HG02943 (cell line): ENCODE measurements around the gene CDK19.

Experiments used
- ATAC-seq: cut with Tn5 transposase; IDR thresholded peaks from one replicate; pipeline ENCODE4 v1.9.1; 2021; ENCODE audit warnings: mild to moderate bottlenecking, low read depth, moderate library complexity; ENCODE audit not compliant: unreplicated experiment

Gene CDK19

DNA sequence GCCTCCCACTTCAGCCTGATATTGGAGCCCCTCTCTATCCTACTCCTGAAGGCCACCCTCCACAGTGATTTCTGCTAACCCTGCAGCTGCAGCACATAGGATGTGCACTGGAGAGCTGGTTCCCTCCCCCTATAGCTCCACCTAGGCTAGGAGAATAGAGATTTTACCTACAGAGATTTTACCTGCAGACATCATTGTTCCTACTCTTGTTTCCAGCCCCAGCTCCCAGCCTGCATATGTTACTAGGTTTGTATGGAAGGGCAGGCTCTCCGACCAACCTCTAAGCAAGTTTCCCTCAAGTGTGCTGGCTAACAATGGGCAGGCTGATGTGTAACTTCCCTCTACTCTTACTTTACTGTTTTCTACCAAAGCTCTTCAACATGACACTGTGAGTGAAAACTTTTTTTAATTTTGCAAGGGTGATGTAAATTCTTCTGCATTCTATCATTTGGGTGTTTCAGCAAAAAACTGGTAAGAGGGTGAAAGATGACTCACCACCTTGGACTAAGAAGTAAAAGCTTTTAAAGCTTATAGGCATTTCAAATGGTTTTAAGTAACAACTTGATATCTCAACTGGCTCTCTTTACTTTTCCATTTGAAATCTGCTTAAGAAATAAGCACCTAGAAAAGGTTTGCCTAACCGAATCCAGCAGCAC, 106.8 kb downstream of the CDK19 start:
- no peak for ATAC-seq

DNA sequence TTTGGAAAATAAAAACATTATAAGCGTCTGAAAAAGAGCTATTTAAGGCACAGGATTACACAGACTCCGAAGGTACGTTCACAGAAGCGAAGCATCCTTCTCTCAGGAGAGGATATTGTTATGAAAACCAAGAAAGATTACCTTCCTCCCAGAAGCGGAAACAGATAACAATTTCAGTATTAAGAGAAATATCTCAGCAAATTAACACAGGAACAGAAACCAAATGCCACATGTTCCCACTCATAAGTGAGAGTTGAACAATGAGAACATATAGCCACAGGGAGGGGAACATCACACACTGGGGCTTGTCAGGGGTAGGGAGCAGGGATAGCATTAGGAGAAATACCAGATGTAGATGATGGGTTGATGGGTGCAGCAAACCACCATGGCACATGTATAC, 109.7 kb downstream of the CDK19 start:
- ATAC-seq = no peak

DNA sequence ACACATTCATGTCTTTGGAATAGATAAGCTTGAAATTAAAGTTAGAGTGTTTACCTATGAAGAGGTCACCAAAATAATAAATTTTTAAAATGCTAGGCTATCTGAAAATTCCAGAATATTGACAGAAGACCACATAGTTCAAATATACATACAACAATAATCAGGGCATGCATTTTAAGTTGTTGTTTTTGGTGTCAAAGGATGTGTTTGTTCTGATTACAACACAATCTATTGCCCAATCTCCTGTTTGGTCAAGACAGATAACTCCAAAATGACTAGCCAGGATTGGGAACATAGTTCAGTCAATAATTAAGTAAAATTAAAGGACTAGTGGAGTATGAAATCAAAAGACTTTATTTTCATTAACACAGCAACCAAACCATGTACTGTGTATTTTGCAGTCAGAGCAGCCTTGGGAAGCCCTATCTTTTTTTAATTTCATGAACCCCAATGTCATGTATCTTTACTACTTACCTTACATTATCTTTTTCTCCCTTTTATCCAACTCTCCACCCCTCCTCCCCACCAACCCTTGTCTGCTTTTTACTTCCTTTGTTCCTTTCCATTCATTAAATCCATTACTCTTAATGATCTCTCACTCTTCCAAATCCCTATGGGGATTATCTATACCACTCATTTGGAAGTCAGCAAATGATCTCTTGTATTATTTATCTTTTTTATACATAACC, 111.2 kb downstream of the CDK19 start:
- ATAC-seq = no peak

DNA sequence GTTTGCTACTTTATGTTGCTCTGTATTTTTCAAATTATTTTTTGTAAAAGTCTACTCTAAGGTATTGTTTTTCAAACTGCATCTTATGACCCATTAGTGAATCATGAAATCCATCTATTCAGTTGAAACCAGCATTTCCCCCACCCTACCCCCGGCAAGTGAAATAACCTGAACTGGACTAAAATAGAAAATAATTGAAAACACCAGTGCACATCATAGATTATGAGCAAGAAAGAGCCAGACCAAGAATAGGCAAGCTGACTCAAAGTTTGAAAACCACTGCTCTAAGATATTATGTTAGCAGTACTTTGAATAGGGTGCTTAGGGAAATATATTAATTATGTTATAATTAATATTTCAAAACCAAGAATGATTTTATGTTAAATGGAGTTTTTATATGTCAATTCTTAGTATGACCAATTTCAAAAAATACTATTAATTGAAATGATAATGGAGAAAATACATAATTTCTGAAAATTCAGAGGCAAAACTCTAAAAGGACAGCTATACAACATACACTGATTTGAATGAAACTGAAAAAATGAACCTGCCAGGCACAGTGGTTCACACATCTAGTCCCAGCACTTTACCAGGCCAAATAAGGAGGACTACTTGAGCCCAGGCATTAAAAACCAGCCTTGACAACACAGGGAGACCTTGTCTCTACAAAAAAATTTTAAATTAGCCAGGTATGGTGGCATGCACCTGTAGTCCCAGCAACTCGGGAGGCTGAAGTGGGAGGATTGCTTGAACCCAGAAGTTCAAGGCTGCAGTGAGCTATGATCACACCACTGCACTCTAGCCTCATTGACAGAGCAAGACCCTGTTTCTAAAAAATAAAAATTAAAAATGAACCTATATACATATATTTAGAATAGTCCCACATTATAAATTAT, 112.0 kb downstream of the CDK19 start:
- no peak for ATAC-seq

DNA sequence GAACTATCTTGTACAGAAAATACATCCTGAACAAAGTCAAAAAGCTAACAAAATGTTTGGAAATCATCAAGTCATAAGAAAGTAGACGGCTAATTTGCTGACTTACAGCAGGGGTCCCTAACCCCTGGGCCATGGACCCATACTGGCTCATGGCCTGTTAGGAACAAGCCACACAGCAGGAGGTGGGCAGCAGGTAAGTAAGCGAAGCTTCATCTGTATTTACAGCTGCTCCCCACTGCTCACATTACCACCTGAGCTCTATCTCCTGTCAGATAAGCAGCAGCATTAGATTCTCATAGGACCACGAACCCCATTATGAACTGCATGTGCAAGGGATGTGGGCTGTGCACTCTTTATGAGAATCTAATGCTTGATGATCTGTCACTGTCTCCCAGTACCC, 115.5 kb downstream of the CDK19 start:
- no peak for ATAC-seq

DNA sequence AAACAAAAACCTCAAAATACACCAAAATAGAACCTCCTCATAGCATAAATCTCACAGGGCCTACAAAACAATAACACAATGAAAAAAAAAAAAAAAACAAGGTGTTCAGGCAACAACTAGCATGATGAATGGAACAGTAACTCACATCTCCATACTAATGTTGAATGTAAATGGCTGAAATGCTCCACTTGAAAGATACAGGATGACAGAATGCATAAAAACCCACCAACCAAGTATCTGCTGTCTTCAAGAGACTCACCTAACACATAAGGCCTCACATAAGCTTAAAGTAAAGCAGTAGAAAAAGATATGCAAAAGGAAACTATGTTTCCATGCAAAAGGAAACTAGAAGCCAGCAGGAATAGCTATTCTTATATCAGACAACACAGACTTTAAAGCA, 121.3 kb downstream of the CDK19 start:
- ATAC-seq = no peak

DNA sequence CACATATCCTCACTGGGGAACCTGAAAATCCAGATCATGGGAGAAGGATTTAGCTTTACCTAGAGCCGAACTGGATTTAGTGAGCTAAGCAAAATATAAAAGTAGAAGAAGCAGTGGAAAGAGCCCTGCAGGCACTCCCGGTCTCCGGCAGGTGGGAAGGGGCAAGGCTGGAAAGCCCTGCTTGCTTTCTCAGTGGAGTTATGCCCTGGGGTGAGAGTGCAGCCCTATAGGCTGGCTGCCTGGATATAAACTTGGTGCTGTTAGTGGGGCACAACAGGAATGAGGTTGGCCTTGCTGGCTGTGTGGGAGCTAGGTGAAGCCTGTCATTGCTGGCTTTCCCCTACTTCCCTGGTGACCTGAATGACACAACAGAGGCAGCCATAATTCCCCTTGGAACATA, 122.0 kb downstream of the CDK19 start:
- no peak for ATAC-seq

DNA sequence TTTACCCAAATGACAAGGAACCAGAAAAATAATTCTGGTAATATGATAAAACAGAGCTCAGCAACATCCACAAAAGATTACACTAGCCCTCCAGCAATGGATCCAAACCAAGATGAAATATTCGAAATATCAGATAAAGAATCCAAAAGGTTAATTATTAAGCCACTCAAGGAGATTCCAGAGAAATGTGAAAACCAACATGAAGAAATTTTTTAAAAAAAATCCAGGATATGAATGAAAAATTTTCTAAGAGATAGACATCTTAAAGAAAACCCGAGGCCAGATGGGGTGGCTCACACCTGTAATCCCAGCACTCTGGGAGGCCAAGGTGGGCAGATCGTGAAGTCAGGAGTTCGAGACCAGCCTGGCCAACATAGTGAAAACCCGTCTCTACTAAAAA, 124.4 kb downstream of the CDK19 start:
- ATAC-seq = no peak

DNA sequence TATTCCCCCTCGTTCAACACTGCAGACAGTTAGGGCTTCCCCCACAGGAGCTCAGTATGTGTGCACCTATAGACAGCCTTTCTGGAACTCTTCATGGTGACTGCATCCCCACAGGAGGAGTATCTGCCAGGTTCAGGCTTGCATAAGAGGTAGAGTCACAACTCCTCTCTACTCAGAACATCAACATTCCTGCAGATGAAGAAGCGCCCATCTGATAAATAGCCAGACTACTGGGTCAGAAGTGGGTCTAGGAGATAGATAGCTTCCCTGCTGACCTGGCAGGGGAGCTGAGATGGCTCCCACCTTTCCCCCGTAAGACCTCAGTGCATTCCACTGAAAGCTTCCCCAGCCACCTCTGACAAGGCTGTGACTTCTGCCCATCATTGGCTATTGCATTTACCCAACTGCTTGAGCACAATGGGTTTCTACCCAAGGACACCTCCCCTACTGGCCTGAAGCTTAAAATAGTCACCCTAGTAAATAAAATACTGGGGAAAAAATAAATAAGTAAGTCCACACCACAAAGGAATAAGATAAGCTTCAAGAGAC, 125.1 kb downstream of the CDK19 start:
- no peak for ATAC-seq

DNA sequence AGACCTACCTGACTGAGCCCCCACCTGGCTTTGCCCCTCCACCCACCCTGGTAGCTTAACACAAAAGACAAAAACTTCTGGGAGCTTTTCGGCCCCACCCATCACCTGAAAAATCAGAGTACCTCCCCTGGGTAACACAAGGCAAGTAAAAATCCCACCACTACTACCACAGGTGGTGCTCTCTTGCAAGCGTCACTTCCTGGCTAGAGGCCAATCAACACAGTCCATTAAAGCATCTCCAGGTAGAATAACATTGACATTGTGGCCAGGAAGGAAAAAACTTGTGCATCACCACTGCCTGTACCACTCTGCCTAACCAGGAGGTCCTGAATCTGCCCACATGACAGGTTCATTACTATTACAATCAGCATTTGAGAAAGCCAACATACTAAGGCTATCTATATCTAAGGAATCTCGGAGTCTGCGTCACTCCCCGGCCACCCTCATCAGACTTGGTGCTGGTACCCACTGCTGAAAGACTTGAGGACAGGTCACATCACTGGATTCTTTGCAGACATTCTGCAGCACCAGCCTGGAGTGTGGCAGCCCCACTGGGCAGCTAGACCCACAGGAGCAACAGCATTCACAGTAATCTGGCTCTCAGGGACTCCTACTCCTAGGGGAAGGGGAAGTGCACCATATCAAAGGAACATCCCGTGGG, 125.9 kb downstream of the CDK19 start:
- no peak for ATAC-seq

DNA sequence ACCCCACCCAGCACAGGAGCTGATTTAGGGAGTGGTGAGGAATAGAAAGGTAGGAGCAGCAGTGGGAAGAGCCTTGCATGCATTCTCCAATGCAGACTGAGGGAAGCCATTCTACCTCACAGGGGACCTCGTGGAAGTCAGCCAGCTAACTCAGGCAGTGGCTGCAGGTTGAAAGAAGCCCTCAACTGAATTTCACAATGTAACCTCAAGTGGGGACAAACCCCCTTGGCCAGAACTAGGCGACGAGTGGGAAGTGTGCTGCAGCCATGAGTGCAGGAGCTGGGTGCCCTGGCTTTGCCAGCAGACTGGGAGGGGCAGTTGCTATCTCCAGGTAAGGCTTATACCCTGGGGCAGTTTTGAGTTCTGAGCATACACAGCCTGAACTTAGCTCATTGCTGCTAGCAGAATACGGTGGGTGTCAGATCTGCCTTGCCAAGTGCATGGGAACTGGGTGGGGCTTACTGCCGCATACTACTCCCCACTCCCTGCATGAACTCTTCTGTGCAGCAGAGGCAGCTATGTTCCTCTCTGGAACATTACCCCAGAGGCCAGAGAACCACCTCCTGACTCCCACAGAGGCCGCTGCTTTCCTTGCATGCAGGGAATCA, 126.5 kb downstream of the CDK19 start:
- ATAC-seq = no peak

DNA sequence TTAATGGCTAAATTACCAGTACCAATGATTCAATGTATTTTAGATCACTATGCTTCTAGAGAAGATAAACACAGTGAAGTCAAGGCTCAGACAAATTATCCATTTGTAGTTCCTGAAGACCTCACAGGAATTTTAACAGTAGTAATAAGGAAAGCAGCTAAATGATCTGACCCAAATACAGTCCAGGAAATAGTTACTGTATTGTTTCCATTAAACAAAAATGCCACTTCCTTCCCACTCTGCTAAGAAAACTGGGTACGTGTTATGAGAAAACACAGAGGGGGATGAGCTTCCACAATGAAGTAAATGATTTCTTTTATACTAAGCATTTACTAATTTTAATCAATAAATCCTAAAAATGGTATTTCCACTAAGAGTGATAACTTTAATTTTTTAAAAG, 127.9 kb downstream of the CDK19 start:
- ATAC-seq = no peak

DNA sequence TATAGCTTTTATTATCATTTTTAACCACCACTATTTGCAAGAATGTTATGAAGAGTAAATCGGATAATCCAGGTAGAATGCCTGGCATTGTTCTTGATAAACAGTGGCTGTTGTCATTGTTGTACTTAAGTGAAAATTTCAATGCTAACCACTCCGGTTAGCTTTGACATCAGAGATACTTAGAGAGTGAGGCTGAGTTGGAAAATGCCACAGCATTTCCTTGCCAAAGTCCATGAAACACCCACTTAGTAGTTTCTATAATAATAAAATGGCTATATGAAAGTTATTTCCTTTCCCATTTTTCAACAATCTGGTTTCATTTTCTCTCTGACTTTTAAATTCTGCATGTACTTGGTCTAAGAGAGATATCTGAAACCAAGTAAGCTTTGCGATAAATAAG, 132.0 kb downstream of the CDK19 start:
- ATAC-seq = no peak

DNA sequence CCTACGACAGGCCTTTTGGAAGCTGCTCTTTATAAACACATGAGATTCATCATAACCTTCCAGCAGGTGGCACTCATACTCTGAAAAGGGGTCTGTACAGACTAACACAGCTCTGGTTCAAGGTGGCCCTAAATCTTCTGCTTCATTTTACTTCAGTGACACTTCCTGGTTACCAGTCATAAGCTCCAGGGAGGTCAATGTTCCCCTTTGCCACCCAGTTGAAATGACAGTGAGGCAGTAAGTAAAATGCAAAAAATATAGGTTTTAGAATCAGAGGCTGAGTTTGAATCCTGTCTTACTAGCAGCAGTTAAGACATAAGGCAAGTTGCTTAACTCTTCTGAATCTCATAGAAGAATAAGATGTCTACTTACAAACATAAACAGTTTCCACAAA, 132.8 kb downstream of the CDK19 start:
- peak; percentile 92 for ATAC-seq

DNA sequence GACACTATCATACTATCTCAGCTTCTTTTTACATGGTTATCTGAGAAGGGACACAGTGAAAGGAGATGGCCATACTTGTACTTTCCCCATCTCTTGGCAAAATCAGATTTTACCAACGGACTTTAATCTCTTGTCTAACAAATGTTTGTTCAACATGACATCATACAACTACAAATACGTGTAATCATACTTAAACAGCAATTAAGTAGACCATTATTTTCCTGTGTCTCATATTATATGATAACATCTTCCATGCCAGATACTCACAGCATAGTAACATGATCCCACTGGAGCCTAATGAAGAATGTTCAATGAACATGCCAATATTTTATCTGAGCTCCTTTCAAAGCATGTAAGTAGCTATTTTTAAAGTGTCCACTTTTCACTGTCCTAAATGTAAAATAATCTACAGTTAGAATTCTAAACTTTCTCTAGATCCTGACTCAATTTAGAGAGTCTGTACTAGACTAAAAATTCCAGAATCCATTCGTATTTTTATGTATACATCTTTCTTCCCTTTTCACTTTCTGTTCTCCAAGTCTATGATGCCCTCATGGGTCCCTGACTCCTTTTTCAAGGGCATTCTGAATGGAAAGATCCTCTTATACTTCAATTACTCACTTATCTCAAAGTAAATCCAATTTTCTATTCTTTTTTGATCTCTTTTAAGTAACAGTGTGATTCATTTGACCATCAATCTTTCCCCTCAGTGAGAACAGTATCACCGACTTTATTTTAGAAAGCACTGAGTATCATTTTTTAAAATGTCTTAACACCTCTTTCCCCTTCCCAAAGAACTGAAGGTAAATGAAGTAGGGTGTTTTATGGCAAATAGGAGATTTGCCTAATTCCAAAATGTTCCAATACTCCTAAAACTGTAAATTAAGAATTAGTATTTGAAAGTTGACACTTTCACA, 133.5 kb downstream of the CDK19 start:
- no peak for ATAC-seq

DNA sequence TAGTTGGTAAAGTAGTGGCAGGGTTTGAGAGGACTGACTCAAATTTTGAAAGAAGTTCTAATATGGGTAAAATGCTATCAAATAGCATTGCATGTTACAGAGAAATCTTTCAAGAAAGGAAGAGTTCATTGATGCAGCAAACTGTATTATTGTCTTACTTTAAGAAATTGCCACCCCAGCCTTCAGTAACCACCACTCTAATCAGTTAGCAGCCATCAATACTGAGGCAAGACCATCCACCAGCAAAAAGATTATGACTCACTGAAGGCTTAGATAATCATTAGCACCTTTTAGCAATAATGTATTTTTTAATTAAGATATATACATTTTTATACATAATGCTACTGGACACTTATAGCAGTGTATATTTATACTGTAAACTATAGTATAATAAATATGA, 138.9 kb downstream of the CDK19 start:
- no peak for ATAC-seq

DNA sequence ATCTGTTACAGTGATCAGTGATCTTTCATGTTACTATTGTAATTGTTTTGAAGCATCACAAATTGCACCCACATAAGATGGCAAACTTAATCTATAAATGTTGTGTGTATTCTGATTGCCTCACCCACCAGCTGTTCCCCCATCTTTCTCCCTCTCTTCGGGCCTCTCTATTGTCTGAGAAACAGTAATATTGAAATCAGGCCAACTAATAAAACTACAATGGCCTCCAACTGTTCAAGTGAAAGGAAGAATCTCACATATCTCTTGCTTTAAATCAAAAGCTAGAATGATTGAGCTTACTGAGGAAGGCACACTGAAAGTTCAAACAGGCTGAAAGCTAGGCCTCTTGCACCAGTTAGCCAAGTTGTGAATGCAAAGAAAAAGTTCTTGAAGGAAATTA, 141.2 kb downstream of the CDK19 start:
- no peak for ATAC-seq

DNA sequence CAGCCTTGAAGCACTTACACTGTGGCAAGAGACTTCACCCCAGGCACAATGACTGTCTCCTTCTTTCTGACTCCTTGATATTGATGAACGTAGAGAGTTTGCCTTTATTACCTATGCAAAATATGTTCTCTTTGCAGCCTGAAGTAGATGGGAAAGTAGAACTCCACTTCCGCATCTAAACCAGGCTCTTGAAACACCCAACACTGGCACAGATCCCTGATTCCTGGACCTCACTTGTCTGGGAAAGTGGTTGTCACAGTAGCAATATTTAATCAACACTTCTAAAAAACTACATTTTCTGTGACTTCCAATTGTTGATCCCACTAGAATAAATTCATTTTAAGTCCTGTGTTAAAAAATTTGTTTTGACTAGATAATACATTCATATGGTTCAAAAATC, 143.1 kb downstream of the CDK19 start:
- ATAC-seq = no peak

DNA sequence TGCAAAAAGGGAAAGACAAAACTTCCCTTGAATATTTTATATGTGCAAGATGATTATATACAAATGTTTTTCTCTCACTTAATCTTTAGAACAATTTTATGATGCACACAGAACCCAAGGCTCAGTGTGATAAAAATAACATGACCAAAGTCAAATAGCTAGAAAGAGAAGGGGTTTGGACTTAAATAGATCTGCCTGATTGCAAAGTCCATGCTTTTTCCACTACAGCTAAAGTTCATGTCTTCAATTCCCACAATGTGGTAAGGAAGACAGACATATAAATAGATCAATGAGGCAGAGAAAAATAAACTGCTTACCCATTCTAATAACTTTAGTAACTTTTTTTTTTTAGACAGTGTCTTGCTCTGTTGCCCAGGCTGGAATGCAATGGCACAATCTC, 143.8 kb downstream of the CDK19 start:
- no peak for ATAC-seq
